H1 (cell line): ENCODE data around the gene RILPL2. TPM values are rescaled to one million over a fixed set of nuclear protein-coding genes. Genes with fewer than 3 reads are reported as not detected.

Source experiments
- CTCF ChIA-PET: fragments of 300-600 bp; sonication (Branson Sonifier 250); formaldehyde crosslinking; loops from one replicate; lab custom pipeline; 2021; ENCODE audit not compliant: partially characterized antibody; lab: Charles Lee
- POLR2A ChIA-PET: fragments of 300-600 bp; sonication (Branson Sonifier 250); formaldehyde crosslinking; loops from one replicate; lab custom pipeline; 2021; ENCODE audit warnings: inconsistent platforms; ENCODE audit not compliant: partially characterized antibody; lab: Charles Lee
- DNase-seq, 2 experiments: peaks; one replicate each; pipeline versions ENCODE4 v3.0.0 to v3.0.0-alpha.2; 2010 to 2022; ENCODE audit warnings: low spot score in 2 of 2, low read depth in 1 of 2, mixed read lengths in 1 of 2
- FAIRE-seq: peaks from 2 replicates; lab custom pipeline; 2011; peaks lifted over from hg19 to GRCh38; lab: Jason Lieb, UNC
- H2AFZ ChIP-seq: 2 replicates; pipeline ENCODE4 v1.8.1; 2012; ENCODE audit warnings: low read length, inconsistent platforms
- H2AK5ac ChIP-seq: 2 replicates; pipeline ENCODE4 v1.6.1; 2013; ENCODE audit warnings: low read depth, low read length
- H2BK120ac ChIP-seq: replicated peaks from 2 replicates; pipeline ENCODE3; 2013; ENCODE audit warnings: low read depth, low read length, inconsistent platforms
- H2BK12ac ChIP-seq: 2 replicates; pipeline ENCODE4 v1.6.1; 2013; ENCODE audit warnings: low read depth, low read length
- H2BK15ac ChIP-seq: 2 replicates; pipeline ENCODE4 v1.6.1; 2013; ENCODE audit warnings: low read length
- H2BK20ac ChIP-seq: 2 replicates; pipeline ENCODE4 v1.6.1; 2013; ENCODE audit warnings: low read length
- H2BK5ac ChIP-seq: 2 replicates; pipeline ENCODE4 v1.6.1; 2013; ENCODE audit warnings: low read depth, low read length
- H3K14ac ChIP-seq: 2 replicates; pipeline ENCODE4 v1.6.1; 2013; ENCODE audit warnings: inconsistent platforms; ENCODE audit not compliant: insufficient read length
- H3K18ac ChIP-seq: 2 replicates; pipeline ENCODE4 v1.6.1; 2013; ENCODE audit warnings: low read length; ENCODE audit errors: extremely low read depth
- H3K23ac ChIP-seq: 2 replicates; pipeline ENCODE4 v1.6.1; 2013; ENCODE audit warnings: inconsistent platforms; ENCODE audit not compliant: insufficient read length
- H3K23me2 ChIP-seq: 2 replicates; pipeline ENCODE4 v1.6.1; 2013; ENCODE audit warnings: low read depth, low read length
- H3K27ac ChIP-seq: 2 replicates; pipeline ENCODE4 v1.6.1; 2011; ENCODE audit warnings: low read depth, low read length, inconsistent platforms
- H3K27me3 ChIP-seq, 4 experiments: replicated peaks in 1 of 4; 1 replicate in 1 of 4; 2 replicates in 3 of 4; pipeline versions ENCODE4 v1.6.1 to v1.8.1; 2011 to 2013; ENCODE audit warnings: low read length in 3 of 4, mild to moderate bottlenecking in 3 of 4, inconsistent platforms in 2 of 4, mixed read lengths in 2 of 4, moderate library complexity in 1 of 4; ENCODE audit not compliant: control insufficient read depth in 3 of 4, insufficient read depth in 3 of 4; ENCODE audit errors: extremely low read depth in 1 of 4
- H3K36me3 ChIP-seq, 4 experiments: 2 replicates each; pipeline versions ENCODE4 v1.6.1 to v1.8.1; 2011 to 2013; ENCODE audit warnings: mild to moderate bottlenecking in 4 of 4, low read length in 3 of 4, moderate library complexity in 2 of 4, control low read depth in 1 of 4, inconsistent platforms in 1 of 4; ENCODE audit not compliant: insufficient read depth in 4 of 4, control insufficient read depth in 2 of 4
- H3K4ac ChIP-seq: replicated peaks from 2 replicates; pipeline ENCODE3; 2013; ENCODE audit warnings: low read length, low read depth, mixed read lengths, inconsistent platforms; ENCODE audit not compliant: insufficient read length
- H3K4me1 ChIP-seq, 4 experiments: replicated peaks in 1 of 4; 1 replicate in 1 of 4; 2 replicates in 3 of 4; pipeline versions ENCODE4 v1.6.1 to v1.8.1; 2011 to 2013; ENCODE audit warnings: low read length in 3 of 4, inconsistent platforms in 2 of 4, mixed read lengths in 1 of 4; ENCODE audit not compliant: insufficient read depth in 4 of 4, control insufficient read depth in 3 of 4
- H3K4me2 ChIP-seq, 2 experiments: 2 replicates each; pipeline versions ENCODE4 v1.6.1 to v1.8.1; 2011 to 2013; ENCODE audit warnings: low read depth in 2 of 2, low read length in 2 of 2, control low read depth in 1 of 2, inconsistent platforms in 1 of 2, mild to moderate bottlenecking in 1 of 2; ENCODE audit not compliant: insufficient read depth in 1 of 2
- H3K4me3 ChIP-seq, 4 experiments: fragments of 200-600, 300-600 bp in 1 of 4; sonication (generic), shearing (Covaris generic), sonication (Bioruptor Twin) in 1 of 4; 2 replicates each; pipeline versions ENCODE4 v1.5.1 to v1.8.1; 2011 to 2016; ENCODE audit warnings: low read length in 4 of 4, low read depth in 3 of 4, control low read depth in 2 of 4, inconsistent platforms in 2 of 4, mild to moderate bottlenecking in 2 of 4, mixed read lengths in 1 of 4, moderate library complexity in 1 of 4; ENCODE audit not compliant: insufficient read depth in 2 of 4; ENCODE audit errors: extremely low read depth in 1 of 4
- H3K56ac ChIP-seq: replicated peaks from 2 replicates; pipeline ENCODE3; 2013; ENCODE audit warnings: low read depth, mild to moderate bottlenecking, mixed read lengths, low read length, inconsistent platforms; ENCODE audit not compliant: insufficient read length
- H3K79me1 ChIP-seq: 2 replicates; pipeline ENCODE4 v1.6.1; 2013; ENCODE audit warnings: low read depth, low read length, control low read depth
- H3K79me2 ChIP-seq, 2 experiments: 2 replicates each; pipeline versions ENCODE4 v1.6.1 to v1.8.1; 2012 to 2013; ENCODE audit warnings: low read length in 2 of 2, mild to moderate bottlenecking in 2 of 2, inconsistent platforms in 1 of 2; ENCODE audit not compliant: insufficient read depth in 2 of 2, control insufficient read depth in 1 of 2
- H3K9ac ChIP-seq, 4 experiments: replicated peaks in 1 of 4; 1 replicate in 1 of 4; 2 replicates in 3 of 4; pipeline versions ENCODE4 v1.6.1 to v1.8.1; 2011 to 2013; ENCODE audit warnings: low read depth in 3 of 4, low read length in 3 of 4, control low read depth in 2 of 4, mild to moderate bottlenecking in 2 of 4, moderate library complexity in 2 of 4, inconsistent platforms in 1 of 4; ENCODE audit errors: extremely low read depth in 1 of 4
- H3K9me3 ChIP-seq, 2 experiments: 2 replicates each; pipeline versions ENCODE4 v1.6.1 to v1.8.1; 2012 to 2013; ENCODE audit warnings: mild to moderate bottlenecking in 2 of 2, moderate library complexity in 2 of 2, control low read depth in 1 of 2, inconsistent platforms in 1 of 2, low read depth in 1 of 2, low read length in 1 of 2, mixed read lengths in 1 of 2; ENCODE audit not compliant: insufficient read depth in 2 of 2
- H4K20me1 ChIP-seq, 2 experiments: replicated peaks in 1 of 2; 2 replicates each; pipeline versions ENCODE3 to v1.8.1; 2011 to 2013; ENCODE audit warnings: inconsistent platforms in 2 of 2, low read length in 2 of 2, mild to moderate bottlenecking in 1 of 2; ENCODE audit not compliant: insufficient read depth in 2 of 2, control insufficient read depth in 1 of 2
- H4K5ac ChIP-seq: 2 replicates; pipeline ENCODE4 v1.6.1; 2013; ENCODE audit warnings: low read length, low read depth, mixed read lengths, inconsistent platforms; ENCODE audit not compliant: insufficient read length
- H4K8ac ChIP-seq: 2 replicates; pipeline ENCODE4 v1.8.0; 2013; ENCODE audit warnings: mild to moderate bottlenecking, moderate library complexity, low read length, inconsistent platforms; ENCODE audit not compliant: insufficient read depth; ENCODE audit errors: extremely low read depth
- H4K91ac ChIP-seq: replicated peaks from 2 replicates; pipeline ENCODE3; 2013; ENCODE audit warnings: low read length, mixed read lengths, inconsistent platforms; ENCODE audit not compliant: insufficient read length
- HDAC2 ChIP-seq, 2 experiments: fragments of 300-600 bp in 1 of 2; sonication (generic) in 1 of 2; IDR thresholded peaks; 2 replicates each; pipeline ENCODE4 v1.6.1; 2011 to 2012; ENCODE audit warnings: low read depth in 2 of 2, low read length in 2 of 2, mild to moderate bottlenecking in 2 of 2, moderate library complexity in 2 of 2, borderline replicate concordance in 1 of 2, inconsistent platforms in 1 of 2
- NANOG ChIP-seq: IDR thresholded peaks from 2 replicates; pipeline ENCODE4 v1.6.1; 2011; ENCODE audit warnings: low read length, low read depth, mild to moderate bottlenecking, inconsistent platforms; ENCODE audit not compliant: insufficient read depth, poor library complexity, severe bottlenecking
- WGBS, 2 experiments: shearing (Covaris generic) in 1 of 2; methylation state at CpG; one replicate each; pipeline versions ENCODE4 v1.1.6 to v1.1.7; 2013 to 2015; ENCODE audit warnings: low lambda C conversion rate in 2 of 2, mixed read lengths in 2 of 2, inconsistent platforms in 1 of 2, low coverage in 1 of 2, missing lambda C conversion rate in 1 of 2; ENCODE audit not compliant: insufficient replicate concordance in 2 of 2, insufficient coverage in 1 of 2, insufficient read length in 1 of 2; ENCODE audit errors: extremely low coverage in 1 of 2, missing lambda C conversion rate in 1 of 2; 5-methylcytosine and 5-hydroxymethylcytosine counted together
- polyA plus RNA-seq, 7 experiments: library from polyadenylated mRNA; depleted of rRNA in 3 of 7; stranded (reverse) in 5 of 7; unstranded in 2 of 7; fragments of >200 nt in 5 of 7; fragments of 200-250 nt in 2 of 7; gene quantifications; 1 replicate in 5 of 7; 2 replicates in 1 of 7; 4 replicates in 1 of 7; pipeline versions ENCODE4 v1.2.1 to v1.2.3, GENCODE V29; 2011 to 2013; ENCODE audit warnings: missing spikeins in 2 of 7, mixed read lengths in 2 of 7
- total RNA-seq: library from RNA; stranded (reverse); fragmentation: NEBNext Ultra II Directional; extraction: Animal tissue kit (Norgen Biotek cat#: 25700); gene quantifications from 2 replicates; pipeline ENCODE4 v1.2.1, GENCODE V29; 2021

RILPL2 gene
- total and polyA plus RNA-seq, 2 of the 8 experiments (the other 6 are each of a cell fraction or from before 2014, with no cell fraction given): 0.77 to 1.4 TPM

- Histone ChIP-seq H2BK12ac (no peak overlapping the region), H3K23me2 (peaks cover 4% of the 10 kb centered on the region), H2AFZ (no peak overlapping the region), H3K27me3 (no peaks in the 10 kb centered on the region), H3K79me1 (no peaks in the 10 kb centered on the region), H2AK5ac (no peak overlapping the region), H3K56ac (no peak overlapping the region), H3K18ac (no peak overlapping the region), H3K4me1 (peaks cover 0 to 2% (median 0%) of the 10 kb centered on the region in 4 experiments; a peak in 1 of 7 replicates), H2BK120ac (no peak overlapping the region), H3K9me3 (peaks cover 0 to 8% of the 10 kb centered on the region in 2 experiments; a peak in 1 of 4 replicates), H4K5ac (no peak overlapping the region), H2BK20ac (no peak overlapping the region), H3K27ac (no peak overlapping the region), H4K20me1 (peaks cover 1 to 4% of the 10 kb centered on the region in 2 experiments), H4K8ac (no peak overlapping the region), H3K4me2 (no peak overlapping the region), H3K23ac (no peak overlapping the region), H3K36me3 (no peaks in the 10 kb centered on the region), H2BK15ac (no peak overlapping the region), H2BK5ac (no peak overlapping the region), H3K79me2 (peaks cover 15 to 21% of the 10 kb centered on the region in 2 experiments), H3K4me3 (no peak overlapping the region), H3K9ac (no peak overlapping the region), H4K91ac (no peak overlapping the region), H3K14ac (no peak overlapping the region), H3K4ac (no peak overlapping the region)
- FAIRE-seq (no peak), DNase-seq (no peak)
- POLR2A ChIA-PET: interaction anchor here (1.2 to 2.2 kb wide), 2 partner anchors 14 to 17 kb away, joined by 4 read pairs; partner anchors contain the start of gene KMT5A
- CTCF ChIA-PET: interaction anchor here (0.6 to 1.8 kb wide), 4 partner anchors 14 to 215 kb away, joined by 3 to 5 read pairs (median 4); partner anchors contain the start of gene KMT5A
- 86% methylated on average over 4 of the region's 4 CpGs; no CpG with 5 or more reads in 1 of the 2 experiments for WGBS, 2 experiments
- TF ChIP-seq HDAC2 (IDR thresholded peaks at IDR 0.05; ENCODE audit: borderline replicate concordance in 1 of 2, low read depth in 2 of 2, low read length in 2 of 2) (no peak), NANOG (no peak)
These were observed 69.0 kb downstream of the RILPL2 start for GRCh38 chr12:123367511-123367910.
